Tibial nerve (tissue), 4 donors: ENCODE measurements around the gene CASP7. TPM values are rescaled to one million over a fixed set of nuclear protein-coding genes. Genes with fewer than 3 reads are reported as not detected.

Experiments
- DNase-seq, 2 donors: peaks; one replicate each; pipeline ENCODE4 v3.0.0-alpha.2; 2019; ENCODE audit warnings: low spot score in 2 of 2
- H3K27ac ChIP-seq, 4 donors: fragments of 200-600 bp; sonication (generic) in 3 of 4; one replicate each; pipeline ENCODE4 v1.5.1; 2017 to 2019; ENCODE audit warnings: mild to moderate bottlenecking in 1 of 4
- H3K27me3 ChIP-seq, 2 donors: fragments of 200-600 bp; sonication (generic) in 1 of 2; one replicate each; pipeline versions ENCODE4 v1.5.1 to v1.6.0; 2017 to 2019
- H3K36me3 ChIP-seq, 3 donors: fragments of 200-600 bp; sonication (generic); one replicate each; pipeline ENCODE4 v1.5.1; 2018 to 2019
- H3K4me1 ChIP-seq, 4 donors: fragments of 200-600 bp; sonication (generic) in 3 of 4; one replicate each; pipeline ENCODE4 v1.5.1; 2017 to 2019
- H3K4me3 ChIP-seq, 4 donors: fragments of 200-600 bp; sonication (generic) in 3 of 4; one replicate each; pipeline ENCODE4 v1.5.1; 2017 to 2019; ENCODE audit warnings: mild to moderate bottlenecking in 1 of 4, moderate library complexity in 1 of 4
- H3K9me3 ChIP-seq, 4 donors: fragments of 200-600 bp; sonication (generic) in 3 of 4; one replicate each; pipeline ENCODE4 v1.5.1; 2017 to 2019
- CTCF ChIP-seq, 5 experiments: fragments of 200-600 bp in 3 of 5; fragments of 450-650 bp in 2 of 5; sonication (generic) in 3 of 5; IDR thresholded peaks; one replicate each; pipeline ENCODE4 v1.5.1; 2016 to 2019; ENCODE audit warnings: antibody characterized with exemption in 5 of 5, mild to moderate bottlenecking in 3 of 5, moderate library complexity in 2 of 5
- EP300 ChIP-seq, 2 donors: sonication (generic); formaldehyde crosslinking; IDR thresholded peaks; one replicate each; pipeline ENCODE4 v1.6.1; 2017; ENCODE audit warnings: antibody characterized with exemption in 2 of 2, mild to moderate bottlenecking in 1 of 2
- POLR2A ChIP-seq, 2 donors: fragments of 450-650 bp; IDR thresholded peaks; one replicate each; pipeline ENCODE4 v1.6.1; 2017; ENCODE audit warnings: antibody characterized with exemption in 2 of 2, mild to moderate bottlenecking in 2 of 2, moderate library complexity in 2 of 2
- WGBS, 2 donors: methylation state at CpG; one replicate each; pipeline ENCODE4 v1.1.5; 2018; 5-methylcytosine and 5-hydroxymethylcytosine counted together
- total RNA-seq, 4 donors: library from RNA; depleted of rRNA; stranded (reverse); fragments of >200 nt; gene quantifications; one replicate each; pipeline ENCODE4 v1.1.0, GENCODE V29; 2016

Gene CASP7
- total RNA-seq, 4 donors from 2014 or later = 12.9 to 18.4 (median 16.8) TPM

GRCh38 chr10:113709221-113709838 lies 29.6 kb downstream of the CASP7 start:
- no peak overlapping the region for H3K27ac ChIP-seq

GRCh38 chr10:113711142-113711541 lies 31.4 kb downstream of the CASP7 start:
- TF ChIP-seq EP300 (IDR thresholded peaks at IDR 0.05) (no peak), POLR2A (IDR thresholded peaks at IDR 0.05) (no peak), CTCF (IDR thresholded peaks at IDR 0.05) (no peak)
- Histone ChIP-seq H3K27me3 (no peaks in the 10 kb centered on the region), H3K9me3 (no peaks in the 10 kb centered on the region), H3K27ac (no peak overlapping the region), H3K36me3 (peaks cover 0 to 35% (median 0%) of the 10 kb centered on the region in 3 donors), H3K4me3 (no peak overlapping the region), H3K4me1 (peaks cover 0 to 41% (median 1%) of the 10 kb centered on the region in 4 donors)
- WGBS, 2 donors = 28 to 48% methylated on average over 2 of the region's 2 CpGs
- DNase-seq = no peak

More at GRCh38 chr10:113709221-113709838, 29.6 kb downstream of the CASP7 start:
- 38 to 40% methylated on average over 8 of the region's 8 CpGs for WGBS, 2 donors
- TF ChIP-seq CTCF (IDR thresholded peaks at IDR 0.05) (no peak), POLR2A (IDR thresholded peaks at IDR 0.05) (no peak), EP300 (IDR thresholded peaks at IDR 0.05) (no peak)
- Histone ChIP-seq H3K4me3 (no peak overlapping the region), H3K27me3 (no peaks in the 10 kb centered on the region), H3K4me1 (peaks cover 0 to 55% (median 4%) of the 10 kb centered on the region in 4 donors), H3K9me3 (no peaks in the 10 kb centered on the region), H3K36me3 (peaks cover 0 to 18% (median 0%) of the 10 kb centered on the region in 3 donors)
- no peak for DNase-seq

- peaks cover 0 to 37% (median 0%) of the 10 kb centered on the region in 3 donors for H3K36me3 ChIP-seq
- no peaks in the 10 kb centered on the region for H3K9me3 ChIP-seq
- H3K4me1 ChIP-seq = peaks cover 0 to 33% (median 0%) of the 10 kb centered on the region in 4 donors
- no peak overlapping the region for H3K4me3 ChIP-seq
- no peak overlapping the region for H3K27ac ChIP-seq
- no peak for TF ChIP-seq POLR2A (IDR thresholded peaks at IDR 0.05)
- no peak for TF ChIP-seq CTCF (IDR thresholded peaks at IDR 0.05)
- TF ChIP-seq EP300 (IDR thresholded peaks at IDR 0.05) = no peak
- no peak for DNase-seq
- WGBS, 2 donors = 91 to 94% methylated on average over 3 of the region's 3 CpGs
- H3K27me3 ChIP-seq = no peaks in the 10 kb centered on the region
Measured at GRCh38 chr10:113712024-113712423, 32.3 kb downstream of the CASP7 start.

GRCh38 chr10:113712755-113713639 lies 33.3 kb downstream of the CASP7 start:
- no peak overlapping the region for H3K4me3 ChIP-seq
- peaks cover 0 to 46% (median 0%) of the 10 kb centered on the region in 3 donors for H3K36me3 ChIP-seq
- no peak overlapping the region for H3K27ac ChIP-seq
- no peak for DNase-seq
- peaks cover 0 to 27% (median 0%) of the 10 kb centered on the region in 4 donors for H3K4me1 ChIP-seq
- H3K9me3 ChIP-seq = no peaks in the 10 kb centered on the region
- no peaks in the 10 kb centered on the region for H3K27me3 ChIP-seq
- WGBS, 2 donors = 80 to 88% methylated on average over 8 of the region's 8 CpGs
- TF ChIP-seq EP300 (IDR thresholded peaks at IDR 0.05) (no peak), POLR2A (IDR thresholded peaks at IDR 0.05) (no peak), CTCF (IDR thresholded peaks at IDR 0.05) (no peak)

- Histone ChIP-seq H3K4me1 (peaks cover 0 to 27% (median 0%) of the 10 kb centered on the region in 4 donors), H3K27me3 (no peaks in the 10 kb centered on the region), H3K4me3 (no peak overlapping the region), H3K27ac (no peak overlapping the region), H3K36me3 (peaks cover 0 to 48% (median 0%) of the 10 kb centered on the region in 3 donors), H3K9me3 (no peaks in the 10 kb centered on the region)
- no peak for TF ChIP-seq CTCF (IDR thresholded peaks at IDR 0.05)
- no peak for TF ChIP-seq POLR2A (IDR thresholded peaks at IDR 0.05)
- no peak for TF ChIP-seq EP300 (IDR thresholded peaks at IDR 0.05)
- DNase-seq = no peak
- WGBS, 2 donors = 45 to 61% methylated on average over 2 of the region's 2 CpGs
Measured at GRCh38 chr10:113713640-113713982, 33.9 kb downstream of the CASP7 start.
